Germinal center (tissue), 1 donor: ENCODE measurements around the gene LAMA5.

ENCODE experiments used
- DNase-seq: peaks from one replicate; pipeline ENCODE4 v3.0.0; 2012; ENCODE audit warnings: mixed read lengths, low spot score

LAMA5 gene

DNA sequence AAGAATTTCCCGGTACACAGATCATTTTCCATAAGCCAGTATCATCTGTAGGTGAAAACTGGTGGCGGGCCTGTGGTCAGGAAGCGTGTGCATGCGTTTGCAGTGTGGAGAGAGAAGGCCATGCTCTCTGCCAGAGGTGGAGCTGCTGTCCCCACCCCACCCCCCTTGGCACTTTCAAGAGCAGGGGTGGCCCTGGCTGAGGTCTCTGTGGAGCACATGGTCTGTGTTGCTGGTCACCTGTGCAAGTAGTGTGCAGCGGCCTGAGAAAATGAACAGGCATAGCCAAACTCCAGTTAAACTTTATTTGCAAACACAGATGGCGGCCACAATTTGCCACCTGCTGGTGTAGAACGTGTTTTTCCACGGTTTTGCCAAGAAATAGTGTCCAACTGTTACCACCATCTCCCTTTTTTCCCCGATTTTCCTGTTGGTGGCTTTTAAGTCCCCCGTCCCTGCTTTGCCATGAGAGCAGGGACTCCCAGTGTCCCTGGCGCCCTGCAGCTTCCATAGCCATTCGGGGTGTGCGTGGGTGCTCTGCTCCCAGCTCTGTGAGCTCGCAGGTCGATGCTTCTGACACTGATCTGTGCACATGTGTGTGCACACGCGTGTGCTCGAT is 61.9 kb downstream of the LAMA5 start:
- DNase-seq = no peak

DNA sequence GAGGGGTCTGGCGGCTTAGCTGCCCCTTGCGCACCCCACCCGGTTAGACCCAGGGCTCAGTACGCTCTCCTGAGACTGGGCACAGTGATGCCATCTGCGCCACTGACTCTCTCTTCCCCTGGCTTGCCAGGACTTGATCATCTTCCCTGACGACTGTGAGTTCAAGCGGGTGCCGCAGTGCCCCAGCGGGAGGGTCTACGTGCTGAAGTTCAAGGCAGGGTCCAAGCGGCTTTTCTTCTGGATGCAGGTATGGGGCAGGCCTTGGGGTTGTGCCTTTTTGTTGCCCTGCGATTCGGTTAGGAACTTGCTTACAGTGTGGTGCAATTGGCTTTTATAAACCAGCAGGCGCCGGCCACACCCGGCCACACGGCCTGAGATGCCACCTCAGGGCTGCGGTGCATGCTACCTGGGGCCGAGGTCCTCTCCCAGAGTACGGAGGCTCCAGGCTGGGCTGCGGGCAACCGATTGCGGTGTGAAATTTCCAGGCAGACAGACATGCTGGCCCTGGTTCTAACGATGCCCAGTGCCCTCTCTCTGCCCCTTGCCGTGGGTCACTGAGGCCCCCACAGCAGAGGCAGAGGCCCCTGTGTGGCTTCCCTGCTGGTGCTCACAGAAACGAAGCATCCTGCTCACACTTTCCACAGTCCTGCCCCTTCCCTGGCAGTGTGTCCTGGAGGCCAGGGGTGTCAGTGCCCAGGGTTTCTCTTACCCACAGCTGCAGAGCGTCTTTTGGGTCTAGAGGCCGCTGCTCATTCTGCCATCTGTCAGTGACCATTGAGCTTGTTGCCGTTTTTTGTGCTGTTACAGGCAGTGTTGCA is 62.6 kb downstream of the LAMA5 start:
- DNase-seq = no peak

GRCh38 chr20:62303340-62304226 is 63.5 kb downstream of the LAMA5 start:
- no peak for DNase-seq

- DNase-seq = no peak
Observed at GRCh38 chr20:62303062-62303339, 64.1 kb downstream of the LAMA5 start.

- peak; percentile 99 for DNase-seq
Observed at GRCh38 chr20:62302341-62303061, 64.6 kb downstream of the LAMA5 start, which contains the start of gene ADRM1. Gene ADRM1, plus strand, starts transcription at chr20:62302997. Its CDS starts 572 bp downstream, at chr20:62303569.

- DNase-seq = peak; percentile 86
Observed at GRCh38 chr20:62301773-62302340, 65.3 kb downstream of the LAMA5 start.

DNA sequence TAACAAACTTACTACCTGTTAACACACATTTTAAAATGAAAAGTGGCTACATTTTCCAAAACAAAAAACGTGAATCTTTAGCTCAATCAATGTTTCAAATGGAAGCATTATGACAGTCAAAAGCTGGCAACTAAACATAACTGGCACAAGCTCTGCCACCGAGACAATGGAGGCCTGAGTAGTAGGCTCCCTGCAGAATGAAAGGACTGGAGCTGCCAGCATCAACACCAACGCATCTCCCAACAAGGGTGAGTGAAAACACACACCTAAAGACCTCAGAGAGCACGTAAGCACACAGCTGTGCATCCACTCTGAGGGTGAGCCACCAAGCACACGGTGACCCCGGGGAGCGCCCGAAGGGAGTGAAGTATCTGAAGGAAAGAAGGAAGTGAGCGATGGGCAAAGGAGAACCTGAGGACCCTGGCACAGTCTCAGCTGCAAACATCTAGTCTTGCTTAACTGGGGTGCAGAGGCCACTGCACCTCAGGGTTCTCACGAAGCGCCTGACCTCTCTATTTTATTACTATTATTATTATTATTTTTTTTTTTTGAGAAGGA is 65.9 kb downstream of the LAMA5 start:
- DNase-seq = no peak

- no peak for DNase-seq
Observed at GRCh38 chr20:62300319-62300718, 66.8 kb downstream of the LAMA5 start.

DNA sequence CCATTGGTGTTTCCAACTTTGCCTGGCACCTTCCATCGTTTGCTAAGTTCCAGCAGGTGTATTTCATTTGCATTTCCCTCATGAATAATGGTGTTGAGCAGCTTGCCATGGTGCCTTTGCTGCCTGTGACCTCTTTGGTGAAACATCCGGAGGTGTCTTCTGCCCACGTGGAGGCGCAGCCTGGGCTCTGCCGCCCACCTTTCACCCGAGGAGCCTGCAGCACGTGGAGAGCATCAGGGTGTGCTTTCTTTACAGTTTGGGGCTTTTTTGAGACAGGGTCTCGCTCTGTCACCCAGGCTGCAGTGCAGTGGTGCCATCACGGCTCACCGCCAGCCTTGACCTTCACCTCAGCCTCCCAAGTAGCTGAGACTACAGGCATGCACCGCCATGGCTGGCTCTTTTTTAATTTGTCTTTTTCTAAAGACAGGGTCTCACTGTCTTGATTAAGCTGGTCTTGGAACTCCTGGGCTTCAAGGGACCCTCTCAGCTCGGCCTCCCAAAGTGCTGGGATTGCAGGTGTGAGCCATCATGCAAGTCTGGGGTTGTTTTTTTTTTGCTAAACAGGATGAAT is 67.4 kb downstream of the LAMA5 start:
- no peak for DNase-seq

DNA sequence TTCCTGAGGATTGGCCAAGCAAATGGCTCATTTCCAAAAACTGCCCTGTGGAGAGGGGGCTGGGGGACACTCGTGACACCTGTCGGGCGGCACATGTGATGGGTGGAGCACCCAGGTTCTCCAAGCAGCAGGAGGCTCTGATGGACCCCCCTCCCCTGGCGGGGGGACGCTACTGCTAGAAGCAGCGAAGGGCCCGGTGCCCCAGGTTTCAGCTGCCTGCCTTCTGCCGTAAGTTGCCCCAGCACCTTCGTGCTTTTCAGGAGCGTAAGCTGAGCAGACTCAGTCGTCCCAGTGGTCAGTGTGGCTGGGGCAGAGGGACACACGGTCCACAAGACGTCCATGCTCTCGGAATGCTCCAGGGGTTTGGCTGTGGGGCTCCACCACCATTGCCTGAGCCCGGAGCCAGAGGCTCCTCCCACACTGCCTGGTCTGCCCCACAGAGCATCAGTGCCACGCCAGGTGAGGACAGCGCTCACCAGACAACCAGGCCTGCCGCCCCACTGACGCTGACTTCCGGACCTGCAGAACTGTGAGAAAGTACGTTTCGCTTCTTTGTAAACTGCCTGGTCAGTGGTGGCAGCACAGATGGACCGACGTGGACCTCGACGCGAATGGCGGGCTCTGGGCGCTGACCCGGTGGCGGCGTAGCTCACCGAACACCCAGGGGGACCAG is 68.4 kb downstream of the LAMA5 start:
- no peak for DNase-seq

GRCh38 chr20:62297449-62298227 is 69.5 kb downstream of the LAMA5 start:
- no peak for DNase-seq

GRCh38 chr20:62296724-62297448 is 70.2 kb downstream of the LAMA5 start:
- DNase-seq = no peak

DNA sequence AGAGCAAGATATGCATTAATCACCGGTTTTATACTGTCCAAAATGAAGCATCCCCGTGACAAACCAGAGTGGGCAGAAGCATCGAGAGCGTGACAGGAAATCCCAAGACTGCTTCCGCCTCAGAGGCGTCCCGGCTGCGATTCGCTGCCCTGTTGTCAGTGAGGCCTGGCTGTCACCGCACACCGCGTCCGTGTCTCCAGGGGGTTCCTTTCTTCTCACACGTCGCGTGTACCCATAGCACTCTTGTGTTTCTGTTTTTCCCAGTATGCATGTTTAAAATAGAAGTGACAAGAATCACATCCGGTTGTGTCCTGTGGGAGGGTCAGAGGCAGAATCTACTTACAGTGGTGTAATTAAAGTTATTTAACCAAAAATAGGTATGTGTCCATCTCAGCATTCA is 72.6 kb downstream of the LAMA5 start:
- no peak for DNase-seq

GRCh38 chr20:62293946-62294345 is 73.2 kb downstream of the LAMA5 start:
- no peak for DNase-seq

DNA sequence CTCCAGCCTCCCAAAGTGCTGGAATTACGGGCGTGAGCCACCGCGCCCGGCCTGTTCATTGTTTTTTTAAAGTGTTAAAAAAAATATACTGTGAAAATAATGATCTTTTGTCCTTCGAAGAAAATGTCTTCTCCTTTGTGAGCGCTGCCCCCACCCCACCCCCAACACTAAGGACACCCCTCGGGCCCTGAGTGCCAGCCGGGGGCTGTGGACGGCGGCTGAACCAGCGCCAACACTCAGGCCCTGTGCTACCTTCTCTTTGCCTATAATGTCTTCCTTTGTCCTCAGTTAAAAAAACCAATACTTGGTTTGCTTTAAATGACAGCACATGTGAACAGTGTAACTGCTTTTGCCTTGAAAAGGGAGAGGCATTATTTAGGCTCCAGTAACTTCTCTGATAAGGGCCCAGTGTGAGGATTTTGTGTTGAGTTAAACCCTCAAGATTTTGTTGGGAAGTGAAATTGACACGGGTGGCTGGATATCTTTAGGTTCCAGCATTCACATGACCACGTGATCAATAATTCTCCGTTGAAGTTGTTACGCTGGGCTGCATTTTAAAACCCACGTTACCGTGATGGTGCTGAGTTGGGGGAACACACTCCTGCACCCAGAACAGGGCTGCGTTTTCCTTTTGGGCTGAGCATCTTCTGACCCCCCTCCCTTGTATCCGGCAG is 73.9 kb downstream of the LAMA5 start:
- DNase-seq = no peak

- DNase-seq = no peak
Observed at GRCh38 chr20:62292108-62292507, 75.0 kb downstream of the LAMA5 start.

GRCh38 chr20:62291251-62292066 is 75.7 kb downstream of the LAMA5 start:
- DNase-seq = no peak

DNA sequence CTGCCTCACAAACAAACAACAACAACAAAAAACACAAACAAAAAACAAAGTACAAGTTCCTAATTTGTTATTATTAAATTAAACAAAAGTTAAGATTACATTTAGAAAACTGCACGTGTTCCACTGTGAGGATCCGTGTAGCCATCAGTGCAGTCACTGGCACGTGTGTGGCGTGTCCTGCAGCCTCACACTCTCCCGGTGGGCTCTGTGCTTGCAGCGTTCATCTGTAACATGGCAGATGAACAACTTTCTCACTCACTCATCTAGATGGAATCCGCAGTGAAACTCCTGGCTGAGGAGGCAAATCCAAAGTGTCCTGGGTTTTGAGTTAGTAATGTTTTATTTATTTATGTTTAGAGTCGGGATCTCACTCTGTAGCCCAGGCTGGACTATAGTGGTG is 77.2 kb downstream of the LAMA5 start:
- DNase-seq = no peak
